Measurements from ENCODE around the gene CYS1. TPM values are rescaled to one million over a fixed set of nuclear protein-coding genes. Genes with fewer than 3 reads are reported as not detected.

Gene CYS1, protein sequence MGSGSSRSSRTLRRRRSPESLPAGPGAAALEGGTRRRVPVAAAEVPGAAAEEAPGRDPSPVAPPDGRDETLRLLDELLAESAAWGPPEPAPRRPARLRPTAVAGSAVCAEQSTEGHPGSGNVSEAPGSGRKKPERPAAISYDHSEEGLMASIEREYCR
- 0.90 to 1.6 TPM (median 1.4 TPM) in 5 replicates for total RNA-seq (2022; extraction: Qiagen RNA extraction; ENCODE audit: low read depth)

GRCh38 chr2:10079870-10080535, at the start of gene CYS1:
CYS1 (minus strand) TSS chr2:10080411; CDS start chr2:10080223, 188 bp downstream.

GRCh38 chr2:10122500-10123280, 42.5 kb upstream of the CYS1 start, which contains the start of gene RRM2:
RRM2 (plus strand) TSS chr2:10122739; CDS start chr2:10122799, 60 bp downstream.

DNA sequence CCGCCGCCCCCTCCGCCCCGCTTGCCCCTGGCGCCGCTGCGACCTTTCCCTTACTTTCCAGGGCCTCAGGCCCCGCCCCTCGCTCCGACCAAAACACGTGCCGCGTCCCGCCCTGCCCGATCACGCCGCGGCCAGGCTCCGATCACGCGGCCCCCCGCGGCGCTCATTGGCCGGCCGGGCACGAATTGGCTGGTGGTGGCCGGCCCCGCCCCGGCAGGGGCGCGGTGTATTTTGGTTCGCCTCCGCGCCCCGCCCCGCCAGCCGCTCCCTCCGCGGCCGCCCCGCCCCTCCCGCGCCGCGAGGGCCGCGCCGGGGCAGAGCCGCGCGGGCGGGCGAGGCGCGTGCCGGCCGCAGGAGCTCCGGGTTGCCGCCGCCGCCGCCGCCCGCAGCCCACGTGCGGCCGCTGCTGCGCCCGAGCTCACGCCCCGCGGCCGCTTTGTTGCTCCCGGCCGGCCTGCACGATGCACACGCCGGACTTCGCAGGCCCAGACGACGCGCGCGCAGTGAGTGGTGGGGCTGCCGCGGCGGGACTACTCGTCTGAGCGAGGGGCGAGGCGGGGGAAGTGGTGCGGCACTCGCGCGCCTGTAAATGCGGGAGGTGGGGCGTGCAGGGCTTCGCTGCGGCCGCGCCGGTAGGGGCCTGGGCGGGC, 36.8 kb downstream of the CYS1 start, which contains the start of gene KLF11:
Gene KLF11, plus strand, starts transcription at position 295 of the 650 bp plus-strand sequence. Its CDS starts 167 bp downstream, at position 462.

Other genes with a start within 250 kb of the CYS1 start
- 19.7 to 52.3 TPM (median 26.0 TPM) in 5 replicates for gene TAF1B, start 236.9 kb downstream of the CYS1 start, total RNA-seq (2022; extraction: Qiagen RNA extraction; ENCODE audit: low read depth)
- 0.73 to 2.7 TPM (median 1.2 TPM) in 5 replicates for gene GRHL1, start 128.7 kb downstream of the CYS1 start, total RNA-seq (2022; extraction: Qiagen RNA extraction; ENCODE audit: low read depth)
- 3.2 to 6.7 TPM (median 5.4 TPM) in 5 replicates for gene KLF11, start 36.9 kb downstream of the CYS1 start, total RNA-seq (2022; extraction: Qiagen RNA extraction; ENCODE audit: low read depth)
- 185 to 280 TPM (median 213 TPM) in 5 replicates for gene RRM2, start 42.3 kb upstream of the CYS1 start, total RNA-seq (2022; extraction: Qiagen RNA extraction; ENCODE audit: low read depth)
- gene HPCAL1, start 222.5 kb upstream of the CYS1 start, total RNA-seq (2022; extraction: Qiagen RNA extraction; ENCODE audit: low read depth), result 85.7 to 141 TPM (median 121 TPM) in 5 replicates